VCaP (cell line): ENCODE data around the gene THSD1.

Experiments used
- H3K27ac ChIP-seq: fragments of 450-650 bp; 2 replicates; pipeline ENCODE4 v1.5.1; 2017
- CTCF ChIP-seq: fragments of 450-650 bp; conservative IDR thresholded peaks from 2 replicates; pipeline ENCODE4 v1.5.1; 2017; ENCODE audit warnings: mild to moderate bottlenecking, moderate library complexity

Gene THSD1

GRCh38 chr13:52405767-52406494 is at the start of gene THSD1:
Gene THSD1, minus strand, starts transcription at chr13:52406172. Its CDS starts 3,572 bp downstream, at chr13:52402600.
- TF ChIP-seq CTCF, result no peak
- peak within 1 kb of the TSS; percentile 15; the same call in 1 of the 2 replicates for H3K27ac ChIP-seq

DNA sequence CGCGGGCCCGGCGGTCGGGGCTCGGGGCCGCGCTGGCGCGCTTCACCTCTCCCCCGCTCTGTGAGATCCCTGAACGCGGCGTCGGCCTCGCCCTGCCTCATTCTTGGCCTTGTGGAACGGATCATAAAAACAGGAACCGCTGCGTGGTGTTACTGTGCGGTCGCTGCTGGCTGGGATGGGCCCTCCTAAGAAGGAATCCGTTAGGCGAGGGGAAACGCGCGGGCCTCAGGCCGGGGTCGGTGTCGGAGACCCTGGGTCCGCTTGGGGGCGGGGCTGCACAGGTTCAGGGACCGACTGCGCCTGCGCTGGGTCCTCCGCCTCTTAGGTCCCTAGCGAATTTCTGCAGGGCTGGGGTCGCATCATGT is 49.7 kb upstream of the THSD1 start:
- H3K27ac ChIP-seq, result peak overlapping the region; percentile 83
- TF ChIP-seq CTCF, result no peak

- H3K27ac ChIP-seq, result peak within 1 kb of the TSS; percentile 83
- TF ChIP-seq CTCF, result no peak
Measured at GRCh38 chr13:52454820-52455676, 49.1 kb upstream of the THSD1 start, which contains the start of gene CKAP2. Gene CKAP2, plus strand, starts transcription at chr13:52455478. Its CDS starts 79 bp downstream, at chr13:52455557.

GRCh38 chr13:52454459-52454819 is 48.5 kb upstream of the THSD1 start:
- H3K27ac ChIP-seq, result peak overlapping the region; percentile 83
- TF ChIP-seq CTCF, result no peak

DNA sequence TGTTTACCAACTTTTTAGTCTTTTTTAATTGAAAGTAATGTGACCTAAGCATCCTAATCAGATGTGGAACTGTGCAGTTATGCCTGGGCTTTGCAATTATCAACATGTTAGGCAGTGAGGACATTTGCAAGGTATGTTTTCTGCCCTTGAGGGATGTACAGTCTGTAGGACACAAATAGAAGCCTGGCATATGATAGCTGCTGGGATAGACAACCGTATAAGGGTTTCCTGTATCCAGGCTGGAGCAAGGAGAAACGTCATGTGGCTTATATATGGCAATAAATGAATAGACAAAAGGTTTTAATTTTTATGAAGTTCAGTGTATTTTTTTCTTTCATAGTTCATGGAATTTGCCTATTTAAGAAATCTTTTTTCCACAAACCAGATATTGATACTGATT is 46.5 kb upstream of the THSD1 start:
- no peak overlapping the region for H3K27ac ChIP-seq
- TF ChIP-seq CTCF, result no peak

- TF ChIP-seq CTCF, result no peak
- H3K27ac ChIP-seq, result peak overlapping the region; percentile 96; the same call in 1 of the 2 replicates
Measured at GRCh38 chr13:52451135-52451804, 45.3 kb upstream of the THSD1 start.

DNA sequence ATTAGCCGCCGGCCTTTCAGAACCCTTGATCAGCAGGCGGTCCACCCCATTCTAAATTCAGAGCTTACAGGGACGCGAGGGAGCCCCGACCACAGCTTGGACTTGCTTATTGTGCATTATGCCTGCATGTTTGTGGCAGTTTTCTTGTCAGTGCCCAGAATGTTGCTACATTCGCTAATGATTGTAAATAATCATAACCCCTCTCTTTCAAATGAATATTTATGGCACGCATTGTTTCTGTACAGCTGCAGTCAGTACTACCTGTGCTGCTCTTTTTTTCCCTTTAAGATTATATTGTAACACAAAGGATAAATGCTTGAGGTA is 44.8 kb upstream of the THSD1 start:
- TF ChIP-seq CTCF, result no peak; the same call in 1 of the 2 replicates
- peak overlapping the region; percentile 96 for H3K27ac ChIP-seq
